ENCODE data around the gene CHPF. TPM values are rescaled to one million over a fixed set of nuclear protein-coding genes. Genes with fewer than 3 reads are reported as not detected.

CHPF gene
- total RNA-seq, 2 experiments from 2014 or later = 16.6 to 18.4 TPM

DNA sequence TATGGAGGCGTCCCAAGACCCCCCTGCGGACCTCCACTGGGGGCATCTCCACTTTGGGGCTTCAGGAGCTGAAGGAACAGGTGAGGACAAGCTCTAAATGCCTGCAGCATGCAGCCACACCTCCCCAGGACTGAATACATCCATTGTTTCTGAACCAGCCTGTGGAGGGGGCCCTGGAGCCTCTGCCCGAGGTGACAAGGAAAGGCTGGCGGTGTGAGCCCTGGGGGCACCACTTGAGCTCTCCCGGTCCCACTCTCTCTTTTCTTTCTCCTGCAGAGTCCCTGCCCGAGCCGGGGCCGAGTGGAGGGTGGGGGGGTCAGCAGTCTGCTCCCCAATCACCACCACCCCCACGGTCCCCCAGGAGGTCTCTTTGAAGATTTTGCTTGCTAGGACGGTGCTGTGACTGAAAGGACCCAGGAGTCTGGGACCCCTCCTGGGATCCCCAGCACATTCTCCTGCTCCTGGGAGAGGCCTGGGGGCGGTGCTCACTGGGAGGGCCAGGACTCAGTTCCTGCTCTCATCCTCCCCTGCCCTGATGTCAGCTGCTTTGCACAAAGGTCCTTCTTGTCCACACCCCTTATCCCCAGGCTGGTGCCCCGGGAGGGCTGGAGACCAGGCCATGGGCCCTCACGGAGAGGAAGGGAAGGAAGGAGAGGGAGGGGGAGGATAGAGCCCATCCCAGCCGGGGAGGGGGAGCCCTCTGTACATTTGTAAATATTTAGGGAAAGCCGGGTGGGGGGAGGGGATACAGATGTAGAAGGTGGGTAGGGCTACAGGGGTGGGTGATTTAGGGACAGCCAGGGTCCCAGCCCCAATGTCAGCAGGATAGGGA lies 5.7 kb downstream of the CHPF start:
- Mint-ChIP-seq H3K4me1 (ENCODE audit: low read depth) (peaks cover 14% of the 10 kb centered on the region), H3K9me3 (no peaks in the 10 kb centered on the region), H3K27ac (no peak overlapping the region), H3K4me3 (no peak overlapping the region), H3K27me3 (peaks cover 3% of the 10 kb centered on the region), H3K36me3 (ENCODE audit: low read depth) (peaks cover 8% of the 10 kb centered on the region)
- CTCF ChIA-PET = interaction anchor here (0.9 to 1.0 kb wide), 2 partner anchors 43 to 62 kb away, joined by 3 read pairs; no protein-coding TSS in a partner anchor
- intact Hi-C loops (cut with micrococcal nuclease) = no loop called here
- ATAC-seq (no peak), DNase-seq (no peak)
- POLR2A ChIA-PET = no interaction called here
- TF ChIP-seq, protein P1, sequence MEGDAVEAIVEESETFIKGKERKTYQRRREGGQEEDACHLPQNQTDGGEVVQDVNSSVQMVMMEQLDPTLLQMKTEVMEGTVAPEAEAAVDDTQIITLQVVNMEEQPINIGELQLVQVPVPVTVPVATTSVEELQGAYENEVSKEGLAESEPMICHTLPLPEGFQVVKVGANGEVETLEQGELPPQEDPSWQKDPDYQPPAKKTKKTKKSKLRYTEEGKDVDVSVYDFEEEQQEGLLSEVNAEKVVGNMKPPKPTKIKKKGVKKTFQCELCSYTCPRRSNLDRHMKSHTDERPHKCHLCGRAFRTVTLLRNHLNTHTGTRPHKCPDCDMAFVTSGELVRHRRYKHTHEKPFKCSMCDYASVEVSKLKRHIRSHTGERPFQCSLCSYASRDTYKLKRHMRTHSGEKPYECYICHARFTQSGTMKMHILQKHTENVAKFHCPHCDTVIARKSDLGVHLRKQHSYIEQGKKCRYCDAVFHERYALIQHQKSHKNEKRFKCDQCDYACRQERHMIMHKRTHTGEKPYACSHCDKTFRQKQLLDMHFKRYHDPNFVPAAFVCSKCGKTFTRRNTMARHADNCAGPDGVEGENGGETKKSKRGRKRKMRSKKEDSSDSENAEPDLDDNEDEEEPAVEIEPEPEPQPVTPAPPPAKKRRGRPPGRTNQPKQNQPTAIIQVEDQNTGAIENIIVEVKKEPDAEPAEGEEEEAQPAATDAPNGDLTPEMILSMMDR (IDR thresholded peaks at IDR 0.05) = no peak

DNA sequence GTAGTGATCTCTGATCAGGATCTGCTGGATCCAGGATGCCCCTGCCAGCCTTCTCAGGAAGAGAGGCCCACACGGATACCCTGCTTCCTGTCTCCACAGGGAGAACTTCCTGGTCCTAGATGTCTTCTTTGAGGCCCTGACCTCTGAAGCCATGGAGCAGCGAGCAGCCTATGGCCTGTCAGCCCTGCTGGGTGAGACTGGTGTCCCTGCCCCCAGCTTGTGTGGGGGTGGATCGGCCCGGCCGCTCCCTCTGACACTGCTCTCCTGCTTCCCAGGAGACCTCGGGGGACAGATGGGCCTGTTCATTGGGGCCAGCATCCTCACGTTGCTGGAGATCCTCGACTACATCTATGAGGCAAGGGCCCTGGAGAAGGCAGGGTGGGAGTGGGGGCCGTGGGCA lies 6.6 kb downstream of the CHPF start:
- H3K4me3 Mint-ChIP-seq = no peak overlapping the region
- H3K36me3 Mint-ChIP-seq (ENCODE audit: low read depth) = peaks cover 8% of the 10 kb centered on the region
- no peak for ATAC-seq
- intact Hi-C loops (cut with micrococcal nuclease) = no loop called here
- CTCF ChIA-PET = interaction anchor here (1.0 kb wide), 1 partner anchor 42 kb away, joined by 3 read pairs; no protein-coding TSS in a partner anchor
- H3K27ac Mint-ChIP-seq = no peak overlapping the region
- H3K4me1 Mint-ChIP-seq (ENCODE audit: low read depth) = peaks cover 7% of the 10 kb centered on the region
- H3K9me3 Mint-ChIP-seq = no peaks in the 10 kb centered on the region
- DNase-seq = no peak
- TF ChIP-seq, protein P1 (IDR thresholded peaks at IDR 0.05) = no peak
- POLR2A ChIA-PET = no interaction called here
- H3K27me3 Mint-ChIP-seq = peaks cover 6% of the 10 kb centered on the region

DNA sequence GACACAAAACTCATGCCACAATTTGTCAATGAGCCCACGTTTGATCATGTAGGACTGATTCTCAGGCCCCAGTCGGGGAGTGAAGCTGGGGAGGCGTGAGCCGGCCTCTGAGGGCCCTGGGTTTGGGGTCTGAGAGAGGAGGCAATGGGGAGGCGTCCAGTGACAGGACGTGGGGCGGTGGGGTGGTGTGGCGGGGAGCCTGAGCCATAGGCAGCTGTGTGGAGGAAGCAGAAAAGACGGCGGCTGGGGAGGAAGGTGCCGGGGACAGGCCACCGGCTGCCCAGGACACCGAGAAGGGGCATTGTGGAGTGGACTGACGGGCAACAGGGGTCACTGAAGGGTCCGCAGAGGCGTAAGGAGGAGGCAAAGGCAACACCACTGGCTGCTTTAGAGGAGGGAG lies 7.2 kb downstream of the CHPF start:
- peaks cover 7% of the 10 kb centered on the region for H3K36me3 Mint-ChIP-seq (ENCODE audit: low read depth)
- intact Hi-C loops (cut with micrococcal nuclease) = no loop called here
- H3K4me3 Mint-ChIP-seq = no peak overlapping the region
- H3K27me3 Mint-ChIP-seq = peaks cover 6% of the 10 kb centered on the region
- ChIA-PET CTCF (no interaction called here), POLR2A (no interaction called here)
- peaks cover 4% of the 10 kb centered on the region for H3K4me1 Mint-ChIP-seq (ENCODE audit: low read depth)
- no peak for ATAC-seq
- TF ChIP-seq, protein P1 (IDR thresholded peaks at IDR 0.05) = no peak
- no peak for DNase-seq
- no peak overlapping the region for H3K27ac Mint-ChIP-seq
- no peaks in the 10 kb centered on the region for H3K9me3 Mint-ChIP-seq

DNA sequence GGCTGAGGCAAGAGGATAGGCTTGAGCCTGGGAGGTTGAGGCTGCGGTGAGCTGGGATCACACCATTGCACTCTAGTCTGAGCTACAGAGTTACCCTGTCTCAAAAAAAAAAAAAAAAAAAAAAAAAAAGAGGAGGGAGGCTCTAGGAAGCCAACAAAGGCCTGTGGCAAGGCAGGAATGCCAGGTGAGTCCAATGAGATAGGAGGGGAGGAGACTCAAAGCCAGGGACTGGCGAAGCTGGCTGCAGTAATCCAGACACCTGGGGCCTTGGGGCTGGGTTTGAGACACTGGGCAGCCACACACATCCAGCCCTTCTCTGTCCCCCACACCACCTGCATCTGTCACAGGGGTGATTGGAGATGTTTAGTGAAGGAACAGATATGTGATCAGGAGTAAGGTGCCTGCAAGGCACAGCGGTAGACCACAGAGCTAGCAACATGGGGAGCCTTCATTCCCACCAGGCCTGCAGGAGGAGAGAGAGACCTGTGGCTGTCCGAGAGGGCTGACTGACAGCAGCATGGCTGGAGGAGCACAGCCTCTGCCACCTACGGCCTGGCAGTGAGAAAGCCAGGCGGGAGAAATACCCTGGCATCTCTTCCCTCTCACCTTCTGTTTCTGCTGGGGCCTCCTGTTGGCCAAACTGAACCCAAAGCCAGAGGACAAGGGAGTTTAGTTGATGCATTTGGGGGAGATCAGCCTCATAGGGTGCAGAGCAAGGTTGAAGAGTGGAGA lies 9.5 kb downstream of the CHPF start:
- H3K4me1 Mint-ChIP-seq (ENCODE audit: low read depth) = no peaks in the 10 kb centered on the region
- ChIA-PET CTCF (interaction anchor here (1.2 to 1.4 kb wide), 2 partner anchors 26 to 58 kb away, joined by 3 to 5 read pairs; no protein-coding TSS in a partner anchor), POLR2A (no interaction called here)

More for the DNA sequence above, 9.5 kb downstream of the CHPF start:
- Mint-ChIP-seq H3K9me3 (no peaks in the 10 kb centered on the region), H3K36me3 (ENCODE audit: low read depth) (no peaks in the 10 kb centered on the region), H3K4me3 (no peak overlapping the region), H3K27me3 (peaks cover 23% of the 10 kb centered on the region), H3K27ac (no peak overlapping the region)
- intact Hi-C loops (cut with micrococcal nuclease) = loop anchor here (5.0 kb wide), 3 partner anchors 37 to 132 kb away; partner anchors contain the start of gene GMPPA
- TF ChIP-seq, protein P1 (IDR thresholded peaks at IDR 0.05) = no peak
- no peak for ATAC-seq
- no peak for DNase-seq
